GOT3 (cell line): ENCODE measurements around the gene DNAJC18.

Experiments used
- DNase-seq: peaks from one replicate; lab custom pipeline; 2025; ENCODE audit warnings: mixed read lengths; lab: John Stamatoyannopoulos, UW

Gene DNAJC18

GRCh38 chr5:139368613-139369012 lies 70.7 kb downstream of the DNAJC18 start:
- no peak for DNase-seq

- no peak for DNase-seq
Measured at GRCh38 chr5:139364466-139364865, 74.9 kb downstream of the DNAJC18 start.

GRCh38 chr5:139363937-139364336 lies 75.4 kb downstream of the DNAJC18 start:
- no peak for DNase-seq

DNA sequence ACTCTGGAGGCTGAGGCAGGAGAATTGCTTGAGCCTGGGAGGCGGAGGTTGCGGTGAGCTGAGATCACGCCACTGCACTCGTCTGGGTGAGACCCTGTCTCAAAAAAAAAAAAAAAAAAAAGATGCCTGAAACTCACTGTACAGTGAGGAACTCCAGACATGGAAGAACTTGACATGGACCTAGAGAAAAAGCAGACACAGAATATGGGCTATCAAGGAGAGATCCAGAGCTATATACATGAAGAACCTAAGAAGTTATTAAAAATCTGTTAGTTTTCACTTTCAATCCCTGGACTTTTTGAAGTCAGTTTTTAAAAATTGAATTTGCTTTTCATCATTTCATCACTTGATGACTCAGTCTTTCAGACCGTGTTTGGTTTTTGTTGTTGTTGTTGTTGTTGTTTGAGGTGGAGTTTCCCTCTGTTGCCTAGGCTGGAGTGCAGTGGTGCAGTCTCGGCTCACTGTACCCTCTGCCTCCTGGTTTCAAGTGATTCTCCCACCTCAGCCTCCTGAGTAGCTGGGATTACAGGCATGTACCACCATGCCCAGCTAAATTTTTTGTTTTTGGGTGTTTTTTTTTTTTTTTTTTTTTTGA lies 77.4 kb downstream of the DNAJC18 start:
- DNase-seq: no peak

DNA sequence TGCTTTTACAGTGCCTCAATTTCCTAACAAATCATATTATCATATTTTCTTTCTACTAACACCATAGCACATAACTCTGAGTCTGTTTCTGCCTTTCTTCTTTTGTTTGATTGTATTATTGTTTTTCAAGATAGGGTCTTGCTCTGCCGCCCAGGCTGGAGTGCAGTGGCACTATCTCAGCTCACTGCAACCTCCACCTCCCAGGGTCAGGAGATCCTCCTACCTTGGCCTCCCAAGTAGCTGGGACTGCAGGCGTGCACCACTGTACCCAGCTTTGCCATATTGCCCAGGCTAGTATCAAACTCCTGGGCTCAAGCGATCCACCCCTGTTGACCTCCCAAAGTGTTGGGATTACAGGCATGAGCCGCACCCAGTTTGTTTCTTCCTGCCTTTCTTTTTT lies 78.9 kb downstream of the DNAJC18 start:
- no peak for DNase-seq
